ENCODE results near the gene VWF.

DNA sequence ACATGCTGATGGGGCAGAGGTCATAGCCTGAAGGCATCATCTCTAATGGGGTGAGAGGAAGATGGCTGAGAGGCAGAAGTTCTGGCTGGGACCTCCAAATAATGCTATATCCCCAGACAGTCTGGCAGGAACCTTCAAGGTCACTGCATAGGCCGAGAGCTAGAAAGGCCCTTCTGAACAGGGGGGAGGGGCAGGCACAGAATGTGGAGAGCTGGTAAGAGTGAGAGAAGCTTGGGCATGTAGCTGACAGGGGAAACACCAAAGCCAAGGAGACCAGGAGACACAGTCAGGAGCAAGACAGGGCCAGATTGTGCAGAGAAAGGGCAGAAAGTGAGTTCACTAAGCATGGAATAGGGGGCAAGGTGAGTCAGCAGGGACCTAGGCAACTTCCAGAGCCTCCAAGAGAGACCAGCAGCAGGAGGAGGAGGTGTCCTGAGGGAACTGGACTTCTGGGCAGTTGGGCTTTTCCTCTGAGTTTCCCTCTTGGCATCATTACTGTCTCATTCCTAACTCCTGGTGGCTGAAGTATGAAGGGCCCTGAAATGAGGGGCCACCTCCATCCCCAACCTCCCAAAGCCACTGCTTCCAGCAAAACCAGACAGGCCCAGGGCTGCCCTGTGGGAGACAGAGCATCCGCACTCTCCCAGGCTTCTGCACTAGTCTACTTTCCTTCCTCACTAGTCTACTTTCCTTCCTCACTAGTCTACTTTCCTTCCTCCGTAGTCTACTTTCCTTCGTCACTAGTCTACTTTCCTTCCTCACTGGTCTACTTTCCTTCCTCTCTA lies 196.5 kb downstream of the VWF start:
- TF ChIP-seq CTCF (IDR thresholded peaks at IDR 0.05; ENCODE audit: low read depth, low read length), result no peak
- TF ChIP-seq POLR2A (IDR thresholded peaks at IDR 0.05; ENCODE audit: extremely low read depth, insufficient read length), result no peak
- no peak for TF ChIP-seq MYC (IDR thresholded peaks at IDR 0.05; ENCODE audit: low read depth, low read length)

Data from NB4 (cell line).